HuH-7.5 (cell line): ENCODE measurements around the gene ATG9B.
"Not testable (repeated sequence)": the region's sequence is repeated elsewhere in the genome, so short reads cannot be mapped to it uniquely, and the experiment has no call there.

Experiments used
- DNase-seq: peaks from one replicate; pipeline ENCODE4 v3.0.0; 2011; ENCODE audit warnings: low spot score

ATG9B gene

DNA sequence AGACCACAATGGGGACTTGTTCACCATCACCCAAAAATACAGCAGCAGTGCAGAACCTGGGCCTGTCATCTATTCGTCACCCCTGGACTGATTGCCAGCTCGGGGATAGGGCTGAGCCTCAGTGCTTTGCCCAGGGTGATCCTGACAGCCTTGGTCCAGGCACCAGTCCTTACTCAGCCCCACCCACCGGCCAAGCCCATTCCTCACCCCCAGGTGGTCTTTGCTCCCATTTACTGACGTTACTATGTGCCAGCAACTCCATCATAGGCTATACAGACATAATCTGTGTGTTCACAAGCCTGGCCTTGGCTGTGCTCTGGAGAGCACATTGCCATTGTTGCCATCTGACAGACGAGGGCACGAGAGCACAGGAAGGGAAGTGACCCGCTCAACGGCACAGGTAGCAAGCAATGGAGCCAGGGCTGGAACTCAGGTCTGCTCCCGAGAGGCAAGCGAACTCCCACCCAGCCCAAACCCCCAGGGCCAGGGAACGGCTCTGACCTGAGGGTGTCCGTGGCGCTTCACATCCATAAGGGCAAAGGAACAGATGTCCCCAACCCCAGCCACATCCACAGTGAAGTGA, 6.8 kb downstream of the ATG9B start:
- DNase-seq, result no peak

- no peak for DNase-seq
Measured at GRCh38 chr7:151016942-151017341, 7.4 kb downstream of the ATG9B start.

DNA sequence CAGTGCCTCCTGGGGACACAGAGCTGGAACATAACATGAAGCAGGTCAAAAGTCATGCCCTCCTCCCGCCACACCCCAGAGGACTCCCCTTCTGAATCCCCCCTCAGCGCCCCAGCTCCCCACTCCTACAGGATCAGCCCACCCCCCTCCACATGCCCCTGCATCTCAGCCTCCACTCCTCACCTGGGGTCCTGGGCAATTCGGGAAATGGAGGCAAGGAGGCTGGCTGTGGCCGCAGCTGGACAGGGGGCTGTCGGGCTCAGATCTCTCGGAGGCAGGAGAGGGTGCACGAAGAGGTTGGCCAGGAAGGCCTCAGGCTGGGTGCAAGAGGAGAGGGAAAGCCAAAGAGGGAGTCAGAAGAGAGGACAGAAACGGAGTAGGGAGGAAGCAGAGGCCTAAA, 7.8 kb downstream of the ATG9B start:
- no peak for DNase-seq

- DNase-seq, result no peak
Measured at GRCh38 chr7:151015967-151016366, 8.3 kb downstream of the ATG9B start.

DNA sequence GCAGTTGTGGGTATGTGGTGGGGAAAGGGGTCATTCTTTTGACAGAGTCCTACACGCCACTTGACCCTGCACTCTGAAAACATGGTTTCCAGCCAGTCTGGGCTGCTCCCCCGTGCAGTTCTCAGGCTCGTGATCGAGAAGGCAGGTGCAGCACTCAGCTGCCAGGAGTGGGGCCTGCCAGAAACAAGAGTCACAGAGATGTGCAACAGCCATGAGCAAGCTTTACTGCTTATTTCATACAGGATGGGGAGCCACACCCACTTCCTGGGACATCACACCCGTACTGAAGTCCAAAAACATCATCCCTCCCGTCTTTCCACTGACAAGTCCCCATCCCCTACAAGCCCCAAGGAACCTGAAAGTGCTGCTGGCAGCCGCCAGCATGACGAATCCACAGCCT, 9.3 kb downstream of the ATG9B start:
- no peak for DNase-seq

GRCh38 chr7:151013733-151014497, 10.4 kb downstream of the ATG9B start:
- peak; percentile 94 for DNase-seq

DNA sequence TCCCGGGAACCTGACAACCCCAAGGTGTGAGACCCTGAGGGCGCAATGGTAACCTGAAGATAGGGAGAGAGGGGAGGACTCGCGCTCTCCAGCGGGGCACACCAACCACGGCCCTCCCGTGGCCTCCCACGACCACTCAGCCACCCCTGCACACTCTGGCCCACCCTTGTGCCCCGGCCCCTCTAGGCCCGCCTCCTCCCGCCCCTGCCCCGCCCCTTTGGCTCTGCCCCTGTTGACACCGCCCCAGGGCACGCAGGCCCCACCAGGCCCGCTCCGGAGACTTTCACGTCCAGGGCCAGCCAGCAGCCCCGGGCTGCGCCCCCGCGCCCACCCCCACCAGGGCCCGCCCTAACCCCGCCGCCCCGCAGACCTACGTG, 10.9 kb downstream of the ATG9B start:
- no peak for DNase-seq

DNA sequence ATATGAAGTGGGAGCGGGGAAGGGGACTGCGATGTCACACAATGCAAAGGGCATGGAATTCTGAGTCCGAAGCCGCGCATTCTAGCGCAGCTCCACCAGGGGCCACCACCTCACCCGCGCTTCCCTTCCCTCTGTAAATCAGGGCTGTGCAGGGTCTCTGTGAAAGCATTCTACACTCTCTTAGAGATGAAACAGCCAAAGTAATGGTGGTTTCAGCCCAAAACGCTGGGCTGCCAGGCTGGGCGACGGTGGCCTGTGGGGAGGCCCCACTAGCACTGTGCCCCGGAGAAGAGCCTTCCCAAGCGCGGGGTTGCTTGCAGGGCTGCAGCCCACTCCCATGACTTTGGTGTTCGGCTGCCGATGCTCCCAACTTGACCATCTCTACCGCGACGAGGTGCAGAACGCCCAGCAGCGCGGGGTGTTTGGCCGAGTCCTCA, 11.4 kb downstream of the ATG9B start:
- DNase-seq, result peak; percentile 94

DNA sequence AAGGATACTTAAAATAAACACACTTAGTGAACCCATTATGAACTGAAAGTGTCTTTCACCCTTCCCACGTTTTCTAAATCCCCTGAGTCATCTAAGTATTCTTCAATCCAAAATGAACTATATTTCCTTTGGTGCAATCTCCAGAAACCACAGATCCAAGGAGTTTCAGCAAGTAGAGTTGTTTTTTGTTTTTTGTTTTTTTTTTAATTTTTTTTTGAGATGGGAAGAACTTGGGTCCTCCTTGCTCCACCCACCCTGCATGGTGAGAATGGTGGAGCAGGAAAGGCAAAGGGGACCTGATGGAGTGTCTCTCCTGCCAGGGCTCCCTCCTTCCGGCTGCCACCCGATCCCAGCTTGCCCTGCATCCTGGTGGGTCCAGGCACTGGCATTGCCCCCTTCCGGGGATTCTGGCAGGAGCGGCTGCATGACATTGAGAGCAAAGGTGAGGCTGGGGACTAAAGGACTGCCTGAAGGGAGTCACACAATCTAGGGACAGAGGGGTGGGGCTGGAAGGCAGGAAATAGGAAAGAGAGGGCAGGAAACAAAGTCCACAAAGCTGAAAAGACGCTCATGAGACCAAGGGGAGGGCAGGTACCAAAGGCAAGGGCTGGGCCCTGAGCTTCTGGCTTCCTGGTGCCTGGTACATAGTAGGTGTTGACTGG, 12.1 kb downstream of the ATG9B start:
- DNase-seq, result peak; percentile 57

DNA sequence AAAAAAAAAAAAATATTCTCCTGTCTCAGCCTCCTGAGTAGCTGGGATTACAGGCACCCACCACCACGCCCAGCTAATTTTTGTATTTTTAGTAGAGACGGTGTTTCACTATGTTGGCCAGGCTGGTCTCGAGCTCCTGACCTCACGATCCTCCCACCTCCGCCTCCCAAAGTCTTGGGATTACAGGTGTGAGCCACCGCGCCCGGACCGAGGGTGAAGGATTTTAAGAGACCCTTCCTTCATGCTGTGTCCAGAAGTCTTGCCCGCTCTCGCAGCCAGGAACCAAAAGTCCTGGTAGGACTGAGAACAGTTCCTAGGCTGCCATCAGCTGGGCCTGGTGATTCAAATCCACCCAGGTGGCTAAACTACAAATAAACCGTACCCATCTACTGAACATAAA, 12.7 kb downstream of the ATG9B start:
- DNase-seq, result not testable (repeated sequence)

DNA sequence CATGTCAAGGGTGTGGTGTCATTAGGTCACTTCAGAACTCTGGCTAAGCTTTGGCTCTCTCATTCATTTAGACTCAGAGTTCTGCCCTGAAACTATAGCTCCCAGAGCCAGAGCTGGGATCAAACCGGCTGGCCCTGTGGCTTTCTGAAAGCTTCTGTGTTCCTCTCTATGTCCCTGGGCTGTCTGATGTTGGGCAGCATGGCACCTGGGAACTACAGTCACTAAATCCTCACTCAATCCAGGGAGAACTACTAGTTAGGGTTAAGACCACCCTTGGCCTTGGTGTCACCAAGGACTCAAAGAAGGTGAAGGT, 13.2 kb downstream of the ATG9B start:
- DNase-seq, result no peak

- no peak for DNase-seq
Measured at GRCh38 chr7:151010307-151011096, 13.8 kb downstream of the ATG9B start.

DNA sequence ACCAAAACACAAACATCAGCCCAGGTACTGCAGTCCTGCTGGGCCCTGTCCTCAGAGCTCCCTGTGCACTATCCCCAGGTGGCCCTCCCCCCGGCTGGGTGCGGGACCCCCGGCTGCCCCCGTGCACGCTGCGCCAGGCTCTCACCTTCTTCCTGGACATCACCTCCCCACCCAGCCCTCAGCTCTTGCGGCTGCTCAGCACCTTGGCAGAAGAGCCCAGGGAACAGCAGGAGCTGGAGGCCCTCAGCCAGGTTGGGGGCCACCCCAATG, 14.3 kb downstream of the ATG9B start:
- no peak for DNase-seq

- no peak for DNase-seq
Measured at GRCh38 chr7:151009327-151010036, 14.8 kb downstream of the ATG9B start.

GRCh38 chr7:151008511-151009323, 15.6 kb downstream of the ATG9B start:
- peak; percentile 92 for DNase-seq

GRCh38 chr7:151008143-151008510, 16.2 kb downstream of the ATG9B start:
- DNase-seq, result no peak

DNA sequence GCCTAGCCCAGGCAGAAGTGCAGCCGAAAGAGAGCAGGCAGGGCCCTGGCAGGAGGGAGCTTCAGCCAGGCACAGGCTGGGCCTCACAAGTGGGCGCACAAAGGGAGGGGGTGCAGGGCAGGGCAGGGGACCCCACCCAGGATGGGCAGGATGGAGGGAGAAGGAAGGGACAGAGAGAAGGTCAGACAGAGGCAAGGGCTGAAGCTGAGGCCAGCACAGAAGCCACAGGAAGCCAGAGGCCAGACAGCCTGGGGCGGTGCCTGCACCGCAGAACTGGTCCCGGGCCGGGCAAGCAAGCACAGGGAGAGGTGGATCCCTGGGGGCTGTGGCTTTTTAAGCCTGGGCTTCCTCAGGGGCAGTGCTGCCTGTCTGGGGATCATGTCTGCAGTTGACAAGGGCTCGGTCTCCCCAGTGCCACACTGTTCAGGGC, 16.8 kb downstream of the ATG9B start:
- no peak for DNase-seq

DNA sequence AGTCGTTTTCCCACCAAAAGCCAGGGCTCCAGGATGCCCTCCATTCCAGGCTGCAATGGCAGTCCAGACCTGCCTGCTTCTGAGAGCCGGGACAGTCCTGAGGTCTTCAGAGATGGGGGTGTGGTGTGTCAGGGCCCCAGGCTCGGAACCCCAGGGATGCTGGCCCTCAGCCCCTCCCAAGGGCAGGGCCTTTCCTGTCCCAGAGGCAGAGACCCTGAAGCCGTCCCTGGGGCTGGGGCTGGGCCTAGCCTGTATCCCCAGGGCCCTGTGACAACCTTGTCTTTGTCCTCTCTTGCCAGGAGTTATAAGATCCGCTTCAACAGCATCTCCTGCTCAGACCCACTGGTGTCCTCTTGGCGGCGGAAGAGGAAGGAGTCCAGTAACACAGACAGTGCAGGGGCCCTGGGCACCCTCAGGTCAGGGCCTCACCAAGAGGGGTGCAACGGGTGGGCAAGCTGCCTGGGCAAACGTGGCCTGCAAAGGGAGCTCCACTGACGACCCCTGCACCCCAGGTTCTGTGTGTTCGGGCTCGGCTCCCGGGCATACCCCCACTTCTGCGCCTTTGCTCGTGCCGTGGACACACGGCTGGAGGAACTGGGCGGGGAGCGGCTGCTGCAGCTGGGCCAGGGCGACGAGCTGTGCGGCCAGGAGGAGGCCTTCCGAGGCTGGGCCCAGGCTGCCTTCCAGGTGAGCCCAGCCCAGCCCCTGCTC, 17.5 kb downstream of the ATG9B start:
- no peak for DNase-seq

DNA sequence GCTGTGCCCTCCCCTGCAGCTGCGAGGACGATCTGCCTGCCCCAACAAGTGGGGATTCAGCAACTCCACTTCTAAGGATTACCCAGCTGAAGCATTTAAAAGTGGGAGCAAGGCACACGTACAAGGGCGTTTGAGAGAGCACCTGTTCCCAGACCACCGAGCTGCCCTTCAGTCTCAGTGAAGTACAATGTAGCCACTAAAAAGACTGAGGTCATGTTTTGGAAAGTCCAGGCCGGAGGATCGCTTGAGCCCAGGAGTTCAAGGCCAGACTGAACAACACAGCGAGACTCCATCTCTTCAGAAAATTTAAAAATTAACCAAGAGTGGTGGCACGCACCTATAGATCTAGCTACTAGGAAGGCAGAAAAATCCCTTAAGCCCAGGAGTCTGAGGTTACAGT, 18.7 kb downstream of the ATG9B start:
- no peak for DNase-seq

GRCh38 chr7:151003572-151003971, 20.7 kb downstream of the ATG9B start:
- no peak for DNase-seq

DNA sequence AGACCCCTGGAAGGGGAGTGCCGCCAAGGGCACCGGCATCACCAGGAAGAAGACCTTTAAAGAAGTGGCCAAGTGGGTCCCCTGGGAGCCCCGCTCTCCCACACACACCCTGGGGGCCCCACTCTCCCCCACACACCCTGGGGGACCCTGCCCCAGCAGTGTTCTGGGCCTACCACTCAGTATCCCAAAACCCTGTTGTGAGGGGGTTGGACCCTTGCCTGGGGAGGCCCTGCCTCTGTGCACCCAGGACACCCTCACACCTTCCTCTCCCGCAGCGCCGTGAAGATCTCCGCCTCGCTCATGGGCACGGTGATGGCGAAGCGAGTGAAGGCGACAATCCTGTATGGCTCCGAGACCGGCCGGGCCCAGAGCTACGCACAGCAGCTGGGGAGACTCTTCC, 22.7 kb downstream of the ATG9B start:
- no peak for DNase-seq
